GM13976 (cell line): ENCODE data around the gene VANGL2.

Experiments
- DNase-seq: peaks from one replicate; pipeline ENCODE4 v3.0.0; 2012; ENCODE audit warnings: low spot score
- CTCF ChIP-seq: IDR thresholded peaks from 2 replicates; pipeline ENCODE4 v1.5.1; 2012; ENCODE audit warnings: borderline replicate concordance, mild to moderate bottlenecking; ENCODE audit not compliant: insufficient read depth; ENCODE audit errors: extremely low read depth, missing control alignments, control extremely low read depth
- in situ Hi-C: fragments of 300-500 bp; cut with MboI; formaldehyde crosslinking; loops from one replicate; pipeline ENCODE4 v1.12.0; 2022; ENCODE audit warnings: low sequenced_read_pairs, mixed read lengths, inconsistent platforms; ENCODE audit not compliant: unreplicated experiment

The VANGL2 gene

GRCh38 chr1:160400223-160400645 is at the start of gene VANGL2:
Gene VANGL2 (plus strand): TSS chr1:160400564. CDS start chr1:160415838, 15,274 bp downstream.
- TF ChIP-seq CTCF, result no peak
- DNase-seq, result peak; percentile 83
- in situ Hi-C loops, result loop anchor here (25.0 kb wide), 1 partner anchor 562 kb away; the partner anchor contains the start of gene ITLN2

DNA sequence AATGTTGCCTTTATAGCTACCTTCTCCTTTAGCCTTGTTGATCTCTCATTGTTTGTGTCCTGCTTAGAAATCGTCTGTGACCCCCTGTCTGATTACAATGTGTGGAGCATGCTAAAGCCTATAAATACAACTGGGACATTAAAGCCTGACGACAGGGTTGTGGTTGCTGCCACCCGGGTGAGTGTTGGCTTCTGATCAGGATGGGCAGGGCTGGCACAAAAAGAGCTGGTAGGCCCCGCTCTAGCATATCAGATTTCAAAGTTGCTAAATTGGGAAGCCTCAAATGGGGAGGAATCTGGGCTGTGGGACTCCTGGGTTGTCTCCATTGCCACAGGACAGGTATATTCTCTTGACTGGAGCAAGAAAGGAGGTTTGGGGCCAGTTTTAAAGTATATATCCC is 48.7 kb upstream of the VANGL2 start:
- DNase-seq, result no peak
- in situ Hi-C loops, result no loop called here

DNA sequence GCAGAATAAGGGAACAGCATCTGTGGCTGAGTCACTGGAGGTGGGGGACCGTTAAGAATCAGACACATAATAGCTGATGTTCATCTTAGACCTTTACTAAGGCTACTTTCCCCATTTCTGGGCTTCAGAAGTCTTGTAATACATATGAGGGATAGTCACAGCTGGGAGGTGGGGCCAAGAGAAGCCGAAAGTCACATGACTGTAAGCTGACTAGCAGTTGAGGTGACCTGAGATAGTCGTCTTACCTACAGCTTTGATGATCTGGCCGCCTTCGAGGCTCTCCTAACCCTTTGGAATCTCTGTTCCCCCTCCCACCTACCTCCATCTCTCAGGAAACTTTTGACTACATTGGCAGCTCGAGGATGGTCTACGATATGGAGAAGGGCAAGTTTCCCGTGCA is 47.8 kb upstream of the VANGL2 start:
- TF ChIP-seq CTCF, result no peak
- in situ Hi-C loops, result no loop called here
- no peak for DNase-seq

More for the DNA sequence above, 48.7 kb upstream of the VANGL2 start:
- TF ChIP-seq CTCF, result no peak

DNA sequence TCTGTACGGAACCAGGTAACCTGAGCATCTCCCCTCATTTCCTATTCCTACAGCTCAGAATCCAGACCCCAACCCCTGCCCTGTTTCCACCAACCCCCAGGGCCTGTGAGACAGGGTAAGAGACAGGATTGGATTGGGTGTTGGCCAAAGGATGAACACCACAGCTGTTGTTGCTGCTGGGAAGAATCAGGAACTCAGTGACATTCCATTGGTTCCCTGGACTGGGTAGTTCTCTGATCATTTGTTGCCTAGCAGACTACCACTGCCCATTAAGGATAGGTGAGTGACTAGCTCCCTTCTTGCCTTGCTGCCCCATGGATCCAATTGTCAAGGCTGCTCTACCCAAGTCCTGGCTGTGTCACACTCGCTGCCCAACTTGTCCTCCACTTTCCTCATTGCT is 47.1 kb upstream of the VANGL2 start:
- in situ Hi-C loops, result no loop called here
- TF ChIP-seq CTCF, result no peak
- no peak for DNase-seq

- DNase-seq, result no peak
- no peak for TF ChIP-seq CTCF
- in situ Hi-C loops, result no loop called here
These were observed 45.9 kb upstream of the VANGL2 start for GRCh38 chr1:160354388-160354985.

- no peak for DNase-seq
- no peak for TF ChIP-seq CTCF
- in situ Hi-C loops, result no loop called here
These were observed 42.9 kb upstream of the VANGL2 start for GRCh38 chr1:160357286-160358002.
